Right lobe of liver (tissue), 6 donors: ENCODE results near the gene IL1R1. TPM values are rescaled to one million over a fixed set of nuclear protein-coding genes. Genes with fewer than 3 reads are reported as not detected.

Experiments used
- ATAC-seq, 4 donors: fragments of 200-7000 bp; cut with Tn5 transposase; one replicate each; pipeline ENCODE4 v1.9.1; 2020; ENCODE audit warnings: mild to moderate bottlenecking in 4 of 4, moderate library complexity in 4 of 4
- DNase-seq, 3 donors: peaks; one replicate each; pipeline ENCODE4 v3.0.0-alpha.2; 2020
- H3K27ac ChIP-seq, 3 donors: fragments of 200-600 bp; one replicate each; pipeline ENCODE4 v1.8.0; 2022
- H3K27me3 ChIP-seq, 2 donors: fragments of 200-600 bp; one replicate each; pipeline ENCODE4 v1.8.0; 2022
- H3K36me3 ChIP-seq, 4 donors: fragments of 200-600 bp; sonication (generic) in 1 of 4; one replicate each; pipeline versions ENCODE4 v1.5.1 to v1.8.0; 2017 to 2022; ENCODE audit warnings: control low read depth in 1 of 4
- H3K4me1 ChIP-seq, 4 donors: fragments of 200-600 bp; sonication (generic) in 1 of 4; one replicate each; pipeline versions ENCODE4 v1.5.1 to v1.8.0; 2017 to 2022; ENCODE audit warnings: control low read depth in 1 of 4
- H3K4me3 ChIP-seq, 3 donors: fragments of 200-600 bp; one replicate each; pipeline ENCODE4 v1.8.0; 2022
- H3K9me3 ChIP-seq, 4 donors: fragments of 200-600 bp; sonication (generic) in 1 of 4; one replicate each; pipeline versions ENCODE4 v1.5.1 to v1.8.0; 2017 to 2022; ENCODE audit warnings: control low read depth in 1 of 4
- POLR2A ChIP-seq: fragments of 450-650 bp; IDR thresholded peaks from one replicate; pipeline ENCODE4 v1.6.1; 2017; ENCODE audit warnings: antibody characterized with exemption, mild to moderate bottlenecking
- WGBS: methylation state at CpG from one replicate; pipeline ENCODE4 v1.1.6; 2018; ENCODE audit warnings: low coverage, low lambda C conversion rate; ENCODE audit not compliant: insufficient coverage; ENCODE audit errors: missing lambda C conversion rate; 5-methylcytosine and 5-hydroxymethylcytosine counted together
- intact Hi-C, 2 donors: fragments of 100-400 bp; cut with DNase I; formaldehyde crosslinking; loops; one replicate each; pipeline versions ENCODE4 v1.11.2 to v1.14.1; 2022
- total RNA-seq, 6 experiments: library from RNA; depleted of rRNA in 2 of 6; stranded (reverse); fragments of >200 nt in 2 of 6; fragmentation: NEBNext Ultra II Directional in 3 of 6; extraction: Animal tissue kit (Norgen Biotek cat#: 25700) in 3 of 6; gene quantifications; one replicate each; pipeline versions ENCODE4 v1.1.0 to v1.2.4, GENCODE V29; 2016 to 2023
- TF ChIP-seq, protein P1 (sequence below), 4 donors: fragments of 200-600 bp in 3 of 4; fragments of 450-650 bp in 1 of 4; IDR thresholded peaks; one replicate each; pipeline versions ENCODE4 v1.5.1 to v1.8.0; 2016 to 2022; ENCODE audit warnings: antibody characterized with exemption in 4 of 4, mild to moderate bottlenecking in 2 of 4
- donor health status: DM: no; HTN: yes; CAD: no.
- donor health status: DM: no; HTN: no; CAD: no.
- donor health status: DM: no; HTN: no; CAD: no.
- donor health status: DM: no; HTN: yes; CAD: no.
- donor health status: DM: no; HTN: yes; CAD: no.

The IL1R1 gene
- total RNA-seq, 6 experiments from 2014 or later = 40.8 to 67.6 (median 52.2) TPM

DNA sequence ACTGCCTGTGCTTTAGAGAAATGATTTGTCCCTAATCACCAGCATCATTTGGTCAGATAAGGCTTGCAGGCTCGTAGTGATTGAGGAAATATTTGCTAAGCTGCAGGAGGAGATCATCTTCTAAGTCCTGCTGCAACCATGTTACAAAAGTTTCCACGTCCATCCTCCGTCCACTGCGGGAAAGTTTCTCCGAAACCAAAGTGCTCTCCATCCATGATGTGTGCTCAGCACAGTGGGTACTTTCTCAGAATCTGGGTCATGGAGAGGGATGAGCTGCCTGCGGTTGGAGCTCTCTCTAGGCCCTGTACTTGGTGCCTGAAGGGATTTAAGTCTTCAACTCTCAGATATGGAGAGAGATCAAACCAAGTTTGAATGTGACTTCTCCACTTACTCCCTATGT is 83.6 kb downstream of the IL1R1 start:
- Histone ChIP-seq H3K27me3 (no peaks in the 10 kb centered on the region), H3K36me3 (no peaks in the 10 kb centered on the region), H3K4me1 (peaks cover 0 to 19% (median 4%) of the 10 kb centered on the region in 4 donors), H3K9me3 (no peaks in the 10 kb centered on the region), H3K4me3 (no peak overlapping the region), H3K27ac (peak overlapping the region; percentile 57 to 82 (median 77))
- ATAC-seq (no peak), DNase-seq (no peak)
- TF ChIP-seq POLR2A = no peak
- TF ChIP-seq, protein P1, sequence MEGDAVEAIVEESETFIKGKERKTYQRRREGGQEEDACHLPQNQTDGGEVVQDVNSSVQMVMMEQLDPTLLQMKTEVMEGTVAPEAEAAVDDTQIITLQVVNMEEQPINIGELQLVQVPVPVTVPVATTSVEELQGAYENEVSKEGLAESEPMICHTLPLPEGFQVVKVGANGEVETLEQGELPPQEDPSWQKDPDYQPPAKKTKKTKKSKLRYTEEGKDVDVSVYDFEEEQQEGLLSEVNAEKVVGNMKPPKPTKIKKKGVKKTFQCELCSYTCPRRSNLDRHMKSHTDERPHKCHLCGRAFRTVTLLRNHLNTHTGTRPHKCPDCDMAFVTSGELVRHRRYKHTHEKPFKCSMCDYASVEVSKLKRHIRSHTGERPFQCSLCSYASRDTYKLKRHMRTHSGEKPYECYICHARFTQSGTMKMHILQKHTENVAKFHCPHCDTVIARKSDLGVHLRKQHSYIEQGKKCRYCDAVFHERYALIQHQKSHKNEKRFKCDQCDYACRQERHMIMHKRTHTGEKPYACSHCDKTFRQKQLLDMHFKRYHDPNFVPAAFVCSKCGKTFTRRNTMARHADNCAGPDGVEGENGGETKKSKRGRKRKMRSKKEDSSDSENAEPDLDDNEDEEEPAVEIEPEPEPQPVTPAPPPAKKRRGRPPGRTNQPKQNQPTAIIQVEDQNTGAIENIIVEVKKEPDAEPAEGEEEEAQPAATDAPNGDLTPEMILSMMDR (IDR thresholded peaks at IDR 0.05) = no peak
- intact Hi-C loops = no loop called here
- WGBS = 86% methylated on average over 5 of the region's 6 CpGs

DNA sequence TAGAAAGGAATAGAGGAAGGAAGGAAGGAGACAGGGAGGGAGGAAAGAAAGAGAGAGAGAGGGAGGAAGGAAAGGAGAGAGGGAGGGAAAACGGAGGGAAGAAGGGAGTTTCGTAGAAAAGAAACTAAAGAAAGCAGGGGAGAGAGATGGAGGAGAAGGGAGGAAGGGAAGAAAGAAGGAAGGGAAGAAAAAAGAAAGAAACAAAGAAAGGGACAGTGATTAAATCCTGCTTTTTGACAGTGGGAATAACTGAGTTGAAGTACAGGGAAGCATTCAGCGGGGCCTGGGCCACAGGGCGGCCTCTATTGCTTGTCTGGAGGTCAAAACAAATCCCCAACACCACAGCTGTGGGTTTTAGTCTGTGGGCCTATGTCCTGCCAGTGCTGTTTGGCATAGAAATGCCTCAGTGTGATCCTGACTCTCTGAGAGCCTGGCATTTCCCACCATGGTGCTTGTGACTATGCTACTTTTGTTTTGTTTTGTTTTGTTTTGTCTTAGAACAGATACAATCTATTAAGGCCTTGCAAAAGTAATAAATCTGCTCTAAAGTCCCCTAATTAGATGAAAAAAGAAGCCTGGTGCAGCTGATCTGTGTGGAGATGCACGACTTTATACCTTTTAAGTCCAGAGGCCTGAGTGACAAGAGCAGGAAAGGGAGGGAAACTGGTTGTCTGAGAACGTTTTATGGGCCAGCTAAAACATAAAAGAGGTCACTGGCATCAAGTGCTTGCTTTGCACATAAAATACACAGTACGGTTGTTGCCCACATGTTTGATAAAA is 84.3 kb downstream of the IL1R1 start:
- no peak for TF ChIP-seq POLR2A
- TF ChIP-seq, protein P1 (IDR thresholded peaks at IDR 0.05) = no peak
- 53% methylated on average over 7 of the region's 7 CpGs for WGBS
- DNase-seq = no peak

DNA sequence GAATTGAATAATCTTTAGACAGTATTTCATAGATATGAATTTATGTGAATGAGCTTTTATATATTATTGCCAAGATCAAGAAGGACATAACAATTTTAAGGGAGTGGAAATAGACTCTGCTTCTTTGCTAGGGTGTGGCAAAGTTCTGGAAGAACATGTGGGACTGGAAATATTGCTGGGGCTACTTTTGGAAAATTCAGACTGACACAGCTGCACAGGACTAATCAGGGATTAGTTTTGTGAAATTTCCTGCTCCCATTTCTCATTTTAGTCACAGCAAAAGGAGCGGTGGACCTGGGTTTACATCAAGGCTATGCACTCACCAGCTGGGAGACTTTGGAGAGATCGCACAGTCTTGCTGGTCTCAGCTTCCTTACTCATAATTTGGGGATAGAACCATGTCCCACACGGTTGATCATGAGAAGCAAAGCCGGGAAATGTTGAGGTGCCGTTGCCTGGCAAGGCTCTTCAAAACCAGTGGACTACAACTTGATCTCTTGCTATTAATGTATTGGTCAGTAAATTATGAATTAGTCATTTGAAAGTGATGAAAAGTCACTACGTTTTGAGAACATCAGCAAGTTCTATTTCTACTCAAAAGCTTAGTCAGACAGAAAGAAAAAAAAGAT is 86.7 kb downstream of the IL1R1 start:
- Histone ChIP-seq H3K27me3 (no peaks in the 10 kb centered on the region), H3K4me1 (peaks cover 0 to 19% (median 4%) of the 10 kb centered on the region in 4 donors), H3K27ac (no peak overlapping the region), H3K4me3 (no peak overlapping the region), H3K36me3 (no peaks in the 10 kb centered on the region), H3K9me3 (no peaks in the 10 kb centered on the region)
- intact Hi-C loops = no loop called here
- no peak for ATAC-seq
- no peak for TF ChIP-seq POLR2A
- TF ChIP-seq, protein P1 (IDR thresholded peaks at IDR 0.05) = no peak
- WGBS = 83% methylated on average over 6 of the region's 6 CpGs
- no peak for DNase-seq

More for the DNA sequence above, 84.3 kb downstream of the IL1R1 start:
- ATAC-seq = peak; percentile 3 to 49 (median 16)
- no peaks in the 10 kb centered on the region for H3K9me3 ChIP-seq
- no peaks in the 10 kb centered on the region for H3K27me3 ChIP-seq
- peak overlapping the region; percentile 57 to 82 (median 77) for H3K27ac ChIP-seq
- H3K4me1 ChIP-seq = peaks cover 0 to 19% (median 4%) of the 10 kb centered on the region in 4 donors
- H3K36me3 ChIP-seq = no peaks in the 10 kb centered on the region
- no peak overlapping the region for H3K4me3 ChIP-seq
- intact Hi-C loops = no loop called here

Other genes starting within 250 kb of the IL1R1 start
- gene IL1R2, start 150.8 kb upstream of the IL1R1 start, total RNA-seq = 10 to 100 TPM in 4 of 6 experiments, 1 to 10 TPM in 2; 5.5 to 22.8 (median 12.3) TPM
- gene IL1RL2, start 44.3 kb downstream of the IL1R1 start, total RNA-seq = 1 to 10 TPM; 1.2 to 3.1 (median 2.3) TPM
- 10 to 100 TPM in 2 of 6 experiments, 1 to 10 TPM in 4; 2.0 to 18.0 (median 4.2) TPM for gene IL1RL1, start 168.8 kb downstream of the IL1R1 start, total RNA-seq
- gene IL18R1, start 213.1 kb downstream of the IL1R1 start, total RNA-seq = 10 to 100 TPM in 2 of 6 experiments, 1 to 10 TPM in 4; 5.5 to 11.2 (median 8.1) TPM